ENCODE results near the gene ZBTB44.

ZBTB44 gene

GRCh38 chr11:130328420-130328819, 13.7 kb upstream of the ZBTB44 start:
- Histone ChIP-seq H3K27me3 (ENCODE audit: control insufficient read depth, insufficient read depth, low read length) (no peaks in the 10 kb centered on the region; the same call in 1 of the 2 replicates), H3K4me1 (ENCODE audit: control insufficient read depth, insufficient read depth, low read length) (peaks cover 3% of the 10 kb centered on the region; the same call in 1 of the 2 replicates), H3K36me3 (ENCODE audit: control insufficient read depth, insufficient read depth, low read length) (no peaks in the 10 kb centered on the region), H3K27ac (ENCODE audit: low read length) (no peak overlapping the region), H3K9me3 (ENCODE audit: control insufficient read depth, insufficient read depth, low read length) (no peaks in the 10 kb centered on the region), H3K4me3 (ENCODE audit: low read length) (no peak overlapping the region)
- DNase-seq (ENCODE audit: low read depth, low spot score): no peak
- WGBS (ENCODE audit: insufficient coverage, insufficient read length): no CpG with 5 or more reads among the region's 3 CpGs

GRCh38 chr11:130327716-130328115, 13.0 kb upstream of the ZBTB44 start:
- Histone ChIP-seq H3K9me3 (ENCODE audit: control insufficient read depth, insufficient read depth, low read length) (no peaks in the 10 kb centered on the region), H3K4me3 (ENCODE audit: low read length) (no peak overlapping the region), H3K4me1 (ENCODE audit: control insufficient read depth, insufficient read depth, low read length) (peaks cover 3% of the 10 kb centered on the region; the same call in 1 of the 2 replicates), H3K27me3 (ENCODE audit: control insufficient read depth, insufficient read depth, low read length) (no peaks in the 10 kb centered on the region; the same call in 1 of the 2 replicates), H3K36me3 (ENCODE audit: control insufficient read depth, insufficient read depth, low read length) (no peaks in the 10 kb centered on the region), H3K27ac (ENCODE audit: low read length) (no peak overlapping the region)
- DNase-seq (ENCODE audit: low read depth, low spot score): no peak
- no CpG with 5 or more reads among the region's 6 CpGs for WGBS (ENCODE audit: insufficient coverage, insufficient read length)

- H3K36me3 ChIP-seq (ENCODE audit: control insufficient read depth, insufficient read depth, low read length): no peaks in the 10 kb centered on the region
- peaks cover 3% of the 10 kb centered on the region; the same call in 1 of the 2 replicates for H3K4me1 ChIP-seq (ENCODE audit: control insufficient read depth, insufficient read depth, low read length)
- no peak overlapping the region for H3K4me3 ChIP-seq (ENCODE audit: low read length)
- no peaks in the 10 kb centered on the region; the same call in 1 of the 2 replicates for H3K9me3 ChIP-seq (ENCODE audit: control insufficient read depth, insufficient read depth, low read length)
- no CpG with 5 or more reads among the region's 3 CpGs for WGBS (ENCODE audit: insufficient coverage, insufficient read length)
- no peak overlapping the region for H3K27ac ChIP-seq (ENCODE audit: low read length)
- no peaks in the 10 kb centered on the region for H3K27me3 ChIP-seq (ENCODE audit: control insufficient read depth, insufficient read depth, low read length)
- no peak for DNase-seq (ENCODE audit: low read depth, low spot score)
Observed at GRCh38 chr11:130325691-130326090, 11.0 kb upstream of the ZBTB44 start.

DNA sequence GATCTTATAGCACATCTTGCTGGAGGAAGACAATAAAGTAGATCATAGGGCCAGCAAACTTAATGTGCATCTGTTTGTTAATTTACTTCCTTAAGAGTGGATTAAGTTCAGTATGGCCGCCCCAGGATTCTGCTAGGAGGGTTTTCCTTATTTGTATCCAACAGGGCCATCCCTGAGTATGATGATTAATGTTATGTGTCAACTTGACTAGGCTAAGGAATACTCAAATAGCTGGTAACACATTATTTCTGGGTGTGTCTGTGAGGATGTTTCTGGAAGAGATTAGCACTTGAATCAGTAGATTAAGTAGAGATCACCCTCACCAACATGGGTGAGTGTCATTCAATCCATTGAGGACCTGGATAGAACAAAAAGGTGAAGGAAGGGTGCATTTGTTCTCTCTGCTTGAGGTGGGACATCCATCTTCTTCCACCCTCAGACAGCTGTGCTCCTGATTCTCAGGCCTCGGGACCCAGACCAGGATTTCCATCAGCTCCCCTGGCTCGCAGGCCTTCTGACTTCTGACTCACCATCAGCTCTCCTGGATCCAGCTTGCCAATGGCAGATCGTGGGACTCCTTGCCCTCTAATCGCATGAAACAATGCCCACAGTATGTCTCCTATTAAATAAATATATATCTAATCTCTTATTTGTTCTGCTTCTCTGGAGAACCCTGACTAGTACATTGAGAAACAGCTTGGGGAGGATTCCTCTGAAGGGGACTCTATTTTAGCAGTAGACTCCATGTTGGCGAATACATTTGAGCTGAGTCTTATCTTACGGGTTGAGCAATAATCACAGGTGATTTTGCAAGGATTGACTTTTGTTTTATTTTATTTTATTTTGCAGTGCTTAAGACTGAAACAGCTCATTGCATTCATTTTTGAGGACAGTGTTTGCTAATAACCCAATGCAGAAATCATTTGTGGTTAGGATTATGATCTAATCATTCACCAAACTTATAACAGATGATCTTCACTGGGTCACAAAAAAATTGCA, 9.0 kb upstream of the ZBTB44 start:
- Histone ChIP-seq H3K9me3 (ENCODE audit: control insufficient read depth, insufficient read depth, low read length) (no peaks in the 10 kb centered on the region; the same call in 1 of the 2 replicates), H3K4me1 (ENCODE audit: control insufficient read depth, insufficient read depth, low read length) (no peaks in the 10 kb centered on the region), H3K36me3 (ENCODE audit: control insufficient read depth, insufficient read depth, low read length) (no peaks in the 10 kb centered on the region), H3K27me3 (ENCODE audit: control insufficient read depth, insufficient read depth, low read length) (no peaks in the 10 kb centered on the region), H3K27ac (ENCODE audit: low read length) (no peak overlapping the region), H3K4me3 (ENCODE audit: low read length) (no peak overlapping the region)
- no CpG with 5 or more reads among the region's 7 CpGs for WGBS (ENCODE audit: insufficient coverage, insufficient read length)
- DNase-seq (ENCODE audit: low read depth, low spot score): no peak

GRCh38 chr11:130322126-130322525, 7.4 kb upstream of the ZBTB44 start:
- Histone ChIP-seq H3K9me3 (ENCODE audit: control insufficient read depth, insufficient read depth, low read length) (no peaks in the 10 kb centered on the region; the same call in 1 of the 2 replicates), H3K4me1 (ENCODE audit: control insufficient read depth, insufficient read depth, low read length) (no peaks in the 10 kb centered on the region), H3K36me3 (ENCODE audit: control insufficient read depth, insufficient read depth, low read length) (no peaks in the 10 kb centered on the region), H3K4me3 (ENCODE audit: low read length) (no peak overlapping the region), H3K27ac (ENCODE audit: low read length) (no peak overlapping the region), H3K27me3 (ENCODE audit: control insufficient read depth, insufficient read depth, low read length) (no peaks in the 10 kb centered on the region)
- no CpG with 5 or more reads among the region's 5 CpGs for WGBS (ENCODE audit: insufficient coverage, insufficient read length)
- no peak for DNase-seq (ENCODE audit: low read depth, low spot score)

DNA sequence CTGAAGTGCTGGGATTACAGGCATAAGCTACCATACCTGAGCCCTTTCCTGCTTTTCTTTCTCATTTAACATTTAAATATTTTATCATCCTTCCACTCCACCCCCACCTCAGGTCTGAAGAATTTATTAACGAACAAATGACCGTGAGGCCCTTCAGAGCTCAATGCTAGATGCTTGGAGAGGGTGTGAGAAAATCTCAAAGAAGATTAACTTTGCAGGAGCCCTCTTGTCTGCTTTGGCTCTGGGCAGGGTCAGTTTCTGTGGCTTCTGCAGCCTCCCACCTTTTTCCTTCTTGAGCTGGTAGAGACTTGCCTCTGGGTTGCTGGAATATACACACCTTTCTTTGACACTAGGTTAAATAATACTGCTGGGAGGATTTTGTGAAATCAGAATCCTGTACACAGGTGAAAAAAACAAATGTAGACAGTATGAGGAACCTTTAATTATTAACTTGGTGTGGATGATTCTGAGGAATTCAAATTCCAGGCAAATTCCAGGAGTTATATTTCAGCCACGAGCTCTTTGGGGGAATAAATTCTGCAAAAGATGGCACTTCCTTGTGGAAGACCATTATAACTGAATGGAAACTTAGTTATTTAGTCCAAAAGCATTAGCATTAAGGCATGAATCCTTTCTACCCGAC, 3.4 kb upstream of the ZBTB44 start:
- peaks cover 1% of the 10 kb centered on the region; the same call in 1 of the 2 replicates for H3K4me1 ChIP-seq (ENCODE audit: control insufficient read depth, insufficient read depth, low read length)
- WGBS (ENCODE audit: insufficient coverage, insufficient read length): 100% methylated on average over 1 of the region's 4 CpGs
- DNase-seq (ENCODE audit: low read depth, low spot score): no peak

GRCh38 chr11:130315354-130315970, 745 bp upstream of the ZBTB44 start:
- whole genome bisulfite sequencing (ENCODE audit: insufficient coverage, insufficient read length): no CpG with 5 or more reads among the region's 38 CpGs
- Histone ChIP-seq H3K4me1 (ENCODE audit: control insufficient read depth, insufficient read depth, low read length) (peaks cover 1% of the 10 kb centered on the region; the same call in 1 of the 2 replicates), H3K36me3 (ENCODE audit: control insufficient read depth, insufficient read depth, low read length) (no peaks in the 10 kb centered on the region), H3K9me3 (ENCODE audit: control insufficient read depth, insufficient read depth, low read length) (no peaks in the 10 kb centered on the region), H3K27ac (ENCODE audit: low read length) (no peak overlapping the region), H3K27me3 (ENCODE audit: control insufficient read depth, insufficient read depth, low read length) (no peaks in the 10 kb centered on the region), H3K4me3 (ENCODE audit: low read length) (peak overlapping the region; percentile 46; the same call in 1 of the 2 replicates)
- DNase-seq (ENCODE audit: low read depth, low spot score): peak; percentile 16

More for the DNA sequence above, 3.4 kb upstream of the ZBTB44 start:
- H3K9me3 ChIP-seq (ENCODE audit: control insufficient read depth, insufficient read depth, low read length): no peaks in the 10 kb centered on the region; the same call in 1 of the 2 replicates
- H3K27me3 ChIP-seq (ENCODE audit: control insufficient read depth, insufficient read depth, low read length): no peaks in the 10 kb centered on the region
- H3K27ac ChIP-seq (ENCODE audit: low read length): no peak overlapping the region
- no peaks in the 10 kb centered on the region for H3K36me3 ChIP-seq (ENCODE audit: control insufficient read depth, insufficient read depth, low read length)
- no peak overlapping the region for H3K4me3 ChIP-seq (ENCODE audit: low read length)

DNA sequence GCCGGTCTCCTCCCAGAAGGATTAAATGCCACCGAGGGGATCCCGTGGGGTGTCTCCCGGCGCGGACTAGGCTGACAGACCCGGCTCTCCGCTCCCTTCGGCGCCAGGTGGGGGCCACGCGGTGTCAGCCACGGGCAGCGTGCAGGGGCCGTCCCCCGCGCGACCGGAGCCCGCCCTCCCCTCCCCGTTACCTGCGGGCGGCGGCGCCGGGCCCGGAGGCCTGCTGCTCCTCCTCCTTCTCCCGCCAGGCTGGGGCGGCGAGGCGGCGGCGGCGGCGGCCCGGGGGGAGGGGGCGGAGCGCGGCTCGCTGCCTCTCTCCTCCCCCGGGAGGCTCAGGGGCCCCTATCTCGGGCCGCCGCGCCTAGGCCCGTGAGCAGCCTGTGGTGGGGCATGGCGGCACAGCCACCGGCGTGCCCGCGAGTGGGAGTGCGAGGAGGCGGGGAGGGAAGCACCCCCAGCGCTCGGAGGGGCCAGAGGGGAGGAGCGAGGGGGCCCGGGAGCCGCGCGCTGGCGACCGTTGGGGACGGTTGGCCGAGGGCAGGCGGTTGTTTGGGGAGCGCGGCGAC, 450 bp downstream of the ZBTB44 start:
- Histone ChIP-seq H3K27me3 (ENCODE audit: control insufficient read depth, insufficient read depth, low read length) (no peaks in the 10 kb centered on the region), H3K9me3 (ENCODE audit: control insufficient read depth, insufficient read depth, low read length) (no peaks in the 10 kb centered on the region), H3K4me1 (ENCODE audit: control insufficient read depth, insufficient read depth, low read length) (peaks cover 1% of the 10 kb centered on the region; the same call in 1 of the 2 replicates), H3K4me3 (ENCODE audit: low read length) (peak overlapping the region; percentile 97), H3K27ac (ENCODE audit: low read length) (no peak overlapping the region), H3K36me3 (ENCODE audit: control insufficient read depth, insufficient read depth, low read length) (no peaks in the 10 kb centered on the region)
- no CpG with 5 or more reads among the region's 68 CpGs for WGBS (ENCODE audit: insufficient coverage, insufficient read length)
- DNase-seq (ENCODE audit: low read depth, low spot score): no peak

GRCh38 chr11:130313383-130314183, 1.1 kb downstream of the ZBTB44 start:
- peak overlapping the region; percentile 97 for H3K4me3 ChIP-seq (ENCODE audit: low read length)
- WGBS (ENCODE audit: insufficient coverage, insufficient read length): no CpG with 5 or more reads among the region's 21 CpGs
- no peaks in the 10 kb centered on the region for H3K36me3 ChIP-seq (ENCODE audit: control insufficient read depth, insufficient read depth, low read length)
- no peaks in the 10 kb centered on the region for H3K27me3 ChIP-seq (ENCODE audit: control insufficient read depth, insufficient read depth, low read length)
- peaks cover 1% of the 10 kb centered on the region; the same call in 1 of the 2 replicates for H3K4me1 ChIP-seq (ENCODE audit: control insufficient read depth, insufficient read depth, low read length)
- no peak overlapping the region for H3K27ac ChIP-seq (ENCODE audit: low read length)
- H3K9me3 ChIP-seq (ENCODE audit: control insufficient read depth, insufficient read depth, low read length): no peaks in the 10 kb centered on the region
- DNase-seq (ENCODE audit: low read depth, low spot score): no peak

All from iPS DF 6.9 (cell line).